UCSD-AML1 (cell line): ENCODE data around the gene SGCD.

Source experiments
- DNase-seq: peaks from one replicate; lab custom pipeline; 2025; ENCODE audit not compliant: unreplicated experiment; lab: John Stamatoyannopoulos, UW

Gene SGCD

GRCh38 chr5:156682971-156683370, 356.0 kb downstream of the SGCD start:
- no peak for DNase-seq

GRCh38 chr5:156683509-156683908, 356.5 kb downstream of the SGCD start:
- no peak for DNase-seq

GRCh38 chr5:156684216-156684615, 357.3 kb downstream of the SGCD start:
- DNase-seq, result no peak

GRCh38 chr5:156685481-156685880, 358.5 kb downstream of the SGCD start:
- no peak for DNase-seq

GRCh38 chr5:156686380-156686779, 359.4 kb downstream of the SGCD start:
- no peak for DNase-seq

DNA sequence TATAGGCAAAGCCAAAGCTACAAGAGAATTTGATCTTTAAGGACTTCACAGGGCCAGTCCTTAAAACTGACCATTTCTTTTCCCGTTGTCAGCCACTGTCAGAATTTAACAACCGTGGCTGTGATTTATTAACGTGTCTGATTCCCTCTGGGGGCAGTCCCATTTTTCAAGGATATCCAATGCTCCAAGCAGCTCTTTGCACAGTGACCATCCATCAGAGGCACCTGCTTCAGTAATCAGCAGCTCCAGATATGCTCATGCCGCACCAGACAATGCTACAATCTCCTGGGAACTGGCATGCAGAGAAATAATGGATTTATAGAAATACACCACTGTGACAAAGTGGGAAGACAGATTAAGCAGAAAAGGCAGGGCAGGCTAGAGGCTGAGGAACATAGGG, 359.8 kb downstream of the SGCD start:
- no peak for DNase-seq

GRCh38 chr5:156687514-156687913, 360.6 kb downstream of the SGCD start:
- no peak for DNase-seq

DNA sequence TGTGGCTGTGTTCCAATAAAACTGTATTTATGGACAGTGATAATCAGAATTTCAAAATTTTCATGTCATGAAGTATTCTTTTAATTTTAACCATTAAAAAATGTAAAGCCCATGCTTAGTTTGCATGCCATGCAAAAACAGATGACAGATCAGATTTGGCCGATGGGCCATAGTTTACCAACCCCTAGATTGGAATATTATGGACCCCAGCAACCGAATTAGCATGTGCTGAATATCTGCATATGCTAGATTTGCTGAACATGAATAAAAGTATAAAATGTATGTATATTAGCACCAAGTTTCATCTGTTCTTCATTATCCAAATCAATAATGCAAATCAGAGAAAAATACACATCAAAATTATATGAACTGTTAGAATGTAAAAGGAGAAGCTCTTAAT, 364.6 kb downstream of the SGCD start:
- DNase-seq, result no peak

GRCh38 chr5:156693113-156693512, 366.1 kb downstream of the SGCD start:
- no peak for DNase-seq

DNA sequence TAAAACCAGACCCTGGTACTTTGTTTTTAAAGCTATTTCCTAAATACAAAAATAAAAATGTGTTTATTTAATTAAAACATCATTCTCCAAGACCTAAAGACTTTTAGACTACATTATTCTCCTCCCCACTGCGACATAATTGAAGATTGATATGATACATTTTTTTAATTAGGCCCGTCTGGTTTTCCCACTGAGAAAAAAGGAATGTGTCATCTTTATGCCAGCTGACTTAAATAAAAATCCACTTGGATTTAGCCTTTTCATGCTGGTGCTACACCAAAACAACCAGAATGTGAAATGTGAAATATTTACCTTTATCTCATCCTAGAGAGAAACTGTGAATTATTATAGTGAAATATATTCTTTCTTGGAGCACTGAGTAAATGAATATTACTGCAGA, 367.6 kb downstream of the SGCD start:
- DNase-seq, result no peak

GRCh38 chr5:156695774-156696173, 368.8 kb downstream of the SGCD start:
- DNase-seq, result no peak

- no peak for DNase-seq
These were observed 371.4 kb downstream of the SGCD start for GRCh38 chr5:156698323-156698722.

DNA sequence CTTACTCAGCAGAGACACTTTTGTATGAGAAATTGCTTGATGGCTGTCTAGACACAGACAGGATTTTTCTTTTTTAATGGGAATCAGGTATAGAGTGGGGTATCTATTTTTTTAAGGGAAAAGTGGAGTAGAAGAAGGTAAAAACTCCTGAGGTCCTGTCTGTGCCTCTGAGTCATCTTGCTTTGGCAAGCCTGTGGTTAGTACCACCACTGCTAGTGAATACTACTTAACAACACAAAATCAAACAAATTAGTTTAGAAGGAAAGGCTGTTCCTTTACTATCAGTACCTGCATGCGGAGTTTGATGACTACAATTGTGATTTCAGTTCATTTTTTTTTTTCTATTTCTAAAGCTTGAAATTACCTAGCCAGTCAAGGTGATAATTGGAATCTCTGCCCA, 372.2 kb downstream of the SGCD start:
- no peak for DNase-seq

GRCh38 chr5:156704139-156704538, 377.2 kb downstream of the SGCD start:
- DNase-seq, result no peak

DNA sequence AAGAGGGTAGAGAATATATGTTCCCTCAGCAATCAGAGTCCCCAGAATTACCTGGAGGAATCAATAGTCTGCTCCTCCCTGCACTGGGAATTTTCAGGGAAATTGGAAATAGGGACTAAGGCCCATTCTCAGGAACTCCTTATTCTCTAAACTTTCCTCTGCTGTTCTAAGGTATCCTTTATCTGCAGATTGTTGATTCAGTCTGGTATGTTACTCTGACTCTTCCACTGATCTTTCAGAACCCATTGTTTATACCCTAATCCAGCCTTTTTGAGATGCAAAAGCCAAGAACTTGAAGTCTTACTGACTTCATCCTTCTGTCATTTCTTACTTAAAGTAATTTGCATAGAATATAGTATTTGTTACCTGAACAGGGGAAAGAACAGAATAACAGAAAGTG, 379.7 kb downstream of the SGCD start:
- no peak for DNase-seq

- DNase-seq, result no peak
These were observed 380.8 kb downstream of the SGCD start for GRCh38 chr5:156707750-156708149.

DNA sequence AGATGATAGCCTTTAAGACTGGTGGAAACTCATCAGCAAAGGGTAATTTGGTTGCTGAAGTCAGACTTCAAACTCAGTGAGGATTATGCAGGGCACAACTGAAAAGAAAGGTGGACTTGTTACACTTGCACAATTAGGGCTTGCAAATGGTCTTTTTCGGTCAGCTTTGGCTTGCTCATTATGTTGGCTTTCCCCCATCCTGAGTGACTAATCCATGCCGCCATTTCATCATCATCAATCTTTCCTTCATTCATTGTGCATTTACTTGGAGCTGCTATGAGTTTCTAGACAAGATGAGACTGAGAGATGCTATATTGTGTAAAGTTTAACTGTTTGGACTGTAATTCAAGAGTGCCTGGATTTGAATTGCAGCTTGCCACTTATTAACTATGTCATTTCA, 388.3 kb downstream of the SGCD start:
- DNase-seq, result no peak

GRCh38 chr5:156716591-156717380, 389.8 kb downstream of the SGCD start:
- no peak for DNase-seq

DNA sequence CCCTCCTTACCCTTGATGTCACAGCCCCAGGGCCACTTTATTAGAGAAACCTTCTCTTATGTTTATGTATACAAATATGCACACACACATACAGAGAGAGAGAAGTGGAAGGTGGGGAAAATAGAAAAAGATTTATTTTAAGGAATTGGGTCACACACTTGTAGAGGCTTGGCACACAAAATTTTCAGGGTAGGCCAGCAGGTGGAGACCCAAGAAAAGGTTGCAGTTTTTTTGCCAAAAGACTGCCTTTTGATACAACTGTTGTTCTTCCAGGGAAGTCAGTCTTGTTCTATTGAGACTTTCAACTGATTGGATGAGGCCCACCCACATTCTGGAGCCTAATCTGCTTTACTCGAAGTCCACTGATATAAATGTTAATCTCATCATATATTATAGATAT, 392.0 kb downstream of the SGCD start:
- no peak for DNase-seq

DNA sequence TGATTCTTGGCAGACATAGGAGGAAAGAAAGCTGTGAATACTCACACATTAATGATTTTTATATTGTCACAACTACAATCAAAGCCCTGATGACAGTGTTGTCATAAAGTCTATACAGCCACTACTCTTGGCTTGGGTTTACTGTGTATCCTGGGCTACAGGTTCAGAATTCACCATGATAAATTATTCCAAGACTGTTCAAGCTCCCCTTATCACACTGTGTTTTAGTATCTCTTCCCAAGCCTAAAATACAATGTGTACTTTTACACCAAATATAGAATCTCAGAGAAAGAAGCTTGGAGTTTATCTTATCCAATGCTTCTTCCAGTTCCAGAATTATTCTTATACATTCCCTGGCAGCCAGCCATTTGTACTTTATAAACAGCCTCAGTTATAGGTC, 395.4 kb downstream of the SGCD start:
- no peak for DNase-seq

DNA sequence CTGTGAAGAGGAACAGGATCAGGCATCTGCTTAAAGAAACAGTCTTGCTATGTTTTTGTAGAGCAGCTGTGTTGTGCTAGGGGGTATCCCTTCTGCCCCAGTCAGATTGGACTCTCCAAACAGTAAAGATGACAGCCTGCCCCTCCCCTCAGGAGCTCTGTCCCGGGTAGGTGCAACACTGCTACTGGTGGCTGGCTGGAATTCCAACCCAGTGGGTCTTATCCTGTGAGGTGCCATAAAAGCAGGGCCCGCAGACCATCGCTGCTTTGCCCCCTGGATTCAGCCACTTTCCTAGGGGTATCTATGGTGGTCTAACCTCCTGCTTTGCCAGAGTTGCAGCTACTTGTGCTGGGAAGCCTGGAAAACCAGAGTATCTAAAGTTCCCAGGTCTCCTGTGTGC, 408.5 kb downstream of the SGCD start:
- DNase-seq, result no peak

DNA sequence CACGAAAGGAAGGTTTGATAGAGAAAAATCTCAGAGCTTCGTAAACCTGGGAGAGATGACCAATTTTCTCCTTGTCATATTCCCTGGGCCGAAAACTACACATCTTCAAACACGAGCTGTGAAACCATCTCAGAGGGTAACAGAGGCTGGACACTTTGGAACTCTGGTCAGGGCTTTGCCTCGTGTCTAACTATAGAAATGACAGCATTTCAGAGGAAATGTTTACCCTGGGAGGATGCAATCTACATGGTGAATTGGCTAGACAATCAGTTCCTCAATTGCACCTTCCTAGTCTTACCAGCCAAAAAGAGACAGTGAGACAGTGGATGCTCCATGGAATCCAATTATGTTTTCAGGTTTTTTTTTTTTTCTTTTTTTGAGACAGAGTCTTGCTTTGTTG, 414.6 kb downstream of the SGCD start:
- no peak for DNase-seq

DNA sequence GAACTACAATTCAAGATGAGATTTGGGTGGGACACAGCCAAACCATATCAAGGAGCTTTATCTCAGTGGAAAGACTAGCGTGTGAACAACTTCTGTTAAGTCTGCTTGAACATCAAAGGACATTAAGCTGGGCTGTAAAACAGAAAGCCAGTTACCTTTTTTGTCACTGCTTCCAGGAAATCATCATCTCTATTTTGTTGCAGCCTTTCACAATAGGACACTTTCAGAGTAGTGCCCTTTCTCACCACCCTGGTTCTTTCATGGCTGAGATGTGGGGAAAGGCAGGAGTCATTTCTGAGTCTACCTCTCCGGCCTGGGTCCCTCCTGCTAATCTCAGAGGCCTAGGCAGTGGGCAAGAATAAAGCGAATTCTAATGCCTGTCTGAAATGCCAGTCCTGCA, 426.9 kb downstream of the SGCD start:
- DNase-seq, result no peak
